OCI-LY7 (cell line): ENCODE results near the gene RAPGEF6. TPM values are rescaled to one million over a fixed set of nuclear protein-coding genes. Genes with fewer than 3 reads are reported as not detected.
A peak's percentile ranks its signal among the peaks of the same experiment; 100 is the strongest.

Experiments
- BruUV-seq: library from RNA; stranded (reverse); fragments of 400-500 nt; replicated peaks from 2 replicates; lab custom pipeline; 2021; lab: Mats Ljungman, UMichigan
- CTCF ChIA-PET: fragments of 300-600 bp; sonication (Branson Sonifier 250); formaldehyde crosslinking; loops from one replicate; lab custom pipeline; 2022; ENCODE audit warnings: antibody characterized with exemption; ENCODE audit not compliant: unreplicated experiment; lab: Charles Lee
- POLR2A ChIA-PET: fragments of 300-600 bp; sonication (Branson Sonifier 250); formaldehyde crosslinking; loops from one replicate; lab custom pipeline; 2022; ENCODE audit warnings: antibody characterized with exemption; lab: Charles Lee
- DNase-seq: peaks from one replicate; pipeline ENCODE4 v3.0.0-alpha.2; 2015; ENCODE audit warnings: low spot score
- H2AFZ ChIP-seq: fragments of 200-600 bp; sonication (generic), shearing (Covaris generic); 2 replicates; pipeline ENCODE4 v1.6.1; 2014; ENCODE audit warnings: mild to moderate bottlenecking, antibody characterized with exemption, low read length, moderate library complexity
- H3K27ac ChIP-seq: fragments of 200-600 bp; sonication (generic); 2 replicates; pipeline ENCODE4 v1.5.1; 2014; ENCODE audit warnings: mixed run types, low read depth, mild to moderate bottlenecking, moderate library complexity, low read length, inconsistent platforms; ENCODE audit not compliant: poor library complexity, severe bottlenecking
- H3K36me3 ChIP-seq: fragments of 200-600 bp; sonication (generic); 2 replicates; pipeline ENCODE4 v1.6.1; 2014; ENCODE audit warnings: mild to moderate bottlenecking, antibody characterized with exemption, low read length, moderate library complexity, mixed read lengths; ENCODE audit not compliant: insufficient read depth
- H3K4me1 ChIP-seq: fragments of 200-600 bp; sonication (generic); 2 replicates; pipeline ENCODE4 v1.5.1; 2014; ENCODE audit warnings: mild to moderate bottlenecking, low read length; ENCODE audit not compliant: insufficient read depth, poor library complexity, severe bottlenecking
- H3K4me2 ChIP-seq: fragments of 200-600 bp; sonication (generic); 2 replicates; pipeline ENCODE4 v1.6.1; 2014; ENCODE audit warnings: mild to moderate bottlenecking, low read length
- H3K4me3 ChIP-seq: fragments of 200-600 bp; sonication (generic); 2 replicates; pipeline ENCODE4 v1.5.1; 2014; ENCODE audit warnings: mild to moderate bottlenecking, low read depth, low read length; ENCODE audit not compliant: poor library complexity, severe bottlenecking
- H3K79me2 ChIP-seq: fragments of 200-600 bp; sonication (generic); 2 replicates; pipeline ENCODE4 v1.6.1; 2016; ENCODE audit warnings: low read depth, mild to moderate bottlenecking, low read length, moderate library complexity, mixed read lengths; ENCODE audit not compliant: insufficient read depth
- H3K9me2 ChIP-seq: fragments of 200-600 bp; sonication (generic); 2 replicates; pipeline ENCODE4 v1.6.1; 2016; ENCODE audit warnings: mild to moderate bottlenecking, low read length, mixed read lengths; ENCODE audit not compliant: insufficient read depth
- H3K9me3 ChIP-seq: fragments of 200-600 bp; sonication (generic); 2 replicates; pipeline ENCODE4 v1.6.1; 2014; ENCODE audit warnings: mild to moderate bottlenecking, mixed run types, low read length, mixed read lengths
- H4K20me1 ChIP-seq: fragments of 200-600 bp; sonication (generic); 2 replicates; pipeline ENCODE4 v1.6.1; 2014; ENCODE audit warnings: mild to moderate bottlenecking, antibody characterized with exemption, low read length, moderate library complexity, mixed read lengths; ENCODE audit not compliant: insufficient read depth
- EZH2phosphoT487 ChIP-seq: fragments of 200-600 bp; sonication (generic); IDR thresholded peaks from 2 replicates; pipeline ENCODE4 v1.6.1; 2018; ENCODE audit warnings: low read depth, borderline replicate concordance, mild to moderate bottlenecking, mixed run types, antibody characterized with exemption, low read length, moderate library complexity, mixed read lengths
- intact Hi-C: fragments of 100-400 bp; cut with micrococcal nuclease; formaldehyde crosslinking; loops from one replicate; pipeline ENCODE4 v1.10.0; 2022; ENCODE audit not compliant: unreplicated experiment
- total RNA-seq, 2 experiments: library from RNA; depleted of rRNA in 1 of 2; stranded (reverse); fragments of >200 nt in 1 of 2; shearing (Covaris generic) in 1 of 2; gene quantifications; 2 replicates each; pipeline ENCODE4 v1.2.3, GENCODE V29; 2014 to 2022
- TF ChIP-seq, protein P1 (sequence below): fragments of 200-600 bp; sonication (generic); conservative IDR thresholded peaks from 2 replicates; pipeline ENCODE4 v1.5.1; 2014; ENCODE audit warnings: mild to moderate bottlenecking, antibody characterized with exemption, low read length, moderate library complexity, mixed read lengths

Gene RAPGEF6
- total RNA-seq, 2 experiments from 2014 or later = 39.6 to 50.8 TPM

DNA sequence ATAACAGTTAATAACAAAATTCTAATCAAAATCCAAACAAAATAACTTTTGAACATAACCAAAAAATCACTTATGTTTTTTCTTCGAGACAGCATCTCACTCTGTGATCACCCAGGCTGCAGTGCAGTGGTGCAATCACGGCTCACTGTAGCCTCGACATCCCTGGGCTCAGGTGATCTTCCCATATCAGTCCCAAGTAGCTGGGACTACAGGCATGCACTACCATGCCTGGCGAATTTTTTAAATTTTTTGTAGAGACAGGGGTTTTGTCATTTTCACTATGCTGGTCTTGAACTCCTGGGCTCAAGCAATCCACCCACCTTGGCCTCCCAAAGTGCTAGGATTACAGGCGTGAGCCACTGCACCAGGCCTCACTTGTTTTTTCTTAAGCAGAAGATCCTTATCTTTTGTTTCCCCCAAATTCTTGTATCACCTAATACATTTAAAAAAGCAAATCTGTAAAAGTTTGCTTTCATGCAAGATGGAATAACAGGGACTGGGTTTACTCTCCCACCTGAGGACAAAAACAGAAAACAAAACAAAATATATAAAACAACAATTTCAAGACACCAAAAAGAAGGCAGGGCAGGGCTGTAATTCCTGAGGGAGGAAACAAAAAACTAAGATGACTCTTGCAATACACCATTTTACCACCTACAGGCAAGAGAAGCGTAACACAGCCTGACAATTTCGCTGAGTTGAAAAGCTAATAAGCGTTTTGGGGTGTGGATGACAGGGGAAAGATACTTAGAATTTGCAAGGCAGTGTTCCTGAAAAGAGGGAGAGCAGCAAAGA is 71.4 kb downstream of the RAPGEF6 start:
- H3K4me1 ChIP-seq = no peaks in the 10 kb centered on the region
- H4K20me1 ChIP-seq = peaks cover 8% of the 10 kb centered on the region; the same call in 1 of the 2 replicates
- DNase-seq = no peak
- POLR2A ChIA-PET = interaction anchor here (0.6 kb wide), 1 partner anchor 688 kb away, joined by 3 read pairs; no protein-coding TSS in a partner anchor
- BruUV-seq = no TSS peak
- intact Hi-C loops = no loop called here
- H3K36me3 ChIP-seq = peaks cover 46% of the 10 kb centered on the region
- no peak overlapping the region for H3K4me3 ChIP-seq
- H3K27ac ChIP-seq = no peak overlapping the region
- CTCF ChIA-PET = no interaction called here
- no peak overlapping the region for H2AFZ ChIP-seq
- no peaks in the 10 kb centered on the region for H3K9me2 ChIP-seq
- peaks cover 62% of the 10 kb centered on the region for H3K79me2 ChIP-seq
- H3K9me3 ChIP-seq = no peaks in the 10 kb centered on the region
- TF ChIP-seq, protein P1, sequence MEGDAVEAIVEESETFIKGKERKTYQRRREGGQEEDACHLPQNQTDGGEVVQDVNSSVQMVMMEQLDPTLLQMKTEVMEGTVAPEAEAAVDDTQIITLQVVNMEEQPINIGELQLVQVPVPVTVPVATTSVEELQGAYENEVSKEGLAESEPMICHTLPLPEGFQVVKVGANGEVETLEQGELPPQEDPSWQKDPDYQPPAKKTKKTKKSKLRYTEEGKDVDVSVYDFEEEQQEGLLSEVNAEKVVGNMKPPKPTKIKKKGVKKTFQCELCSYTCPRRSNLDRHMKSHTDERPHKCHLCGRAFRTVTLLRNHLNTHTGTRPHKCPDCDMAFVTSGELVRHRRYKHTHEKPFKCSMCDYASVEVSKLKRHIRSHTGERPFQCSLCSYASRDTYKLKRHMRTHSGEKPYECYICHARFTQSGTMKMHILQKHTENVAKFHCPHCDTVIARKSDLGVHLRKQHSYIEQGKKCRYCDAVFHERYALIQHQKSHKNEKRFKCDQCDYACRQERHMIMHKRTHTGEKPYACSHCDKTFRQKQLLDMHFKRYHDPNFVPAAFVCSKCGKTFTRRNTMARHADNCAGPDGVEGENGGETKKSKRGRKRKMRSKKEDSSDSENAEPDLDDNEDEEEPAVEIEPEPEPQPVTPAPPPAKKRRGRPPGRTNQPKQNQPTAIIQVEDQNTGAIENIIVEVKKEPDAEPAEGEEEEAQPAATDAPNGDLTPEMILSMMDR = 0 out of 2 replicates have a peak, but pooled peaks have one; percentile 21
- no peak for TF ChIP-seq EZH2phosphoT487
- no peak overlapping the region for H3K4me2 ChIP-seq

DNA sequence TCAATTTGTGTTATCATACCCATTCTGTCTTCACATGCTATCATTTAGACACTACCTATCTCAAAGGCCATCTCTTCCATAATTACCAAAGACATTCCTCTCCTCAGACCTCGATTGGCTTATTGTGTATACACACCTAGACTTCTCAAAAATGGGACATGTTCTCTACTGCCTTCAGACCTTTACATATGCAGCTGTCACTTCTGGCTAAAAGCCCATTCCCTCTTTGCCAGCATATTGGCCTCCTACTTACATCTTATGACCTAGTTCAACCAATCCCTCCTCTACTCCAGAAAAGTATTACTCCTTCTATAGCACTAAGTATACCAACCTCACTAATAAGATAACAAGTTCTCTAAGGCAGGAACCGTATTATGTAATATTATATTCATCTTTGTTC is 84.4 kb downstream of the RAPGEF6 start:
- no TSS peak for BruUV-seq
- CTCF ChIA-PET = no interaction called here
- H2AFZ ChIP-seq = no peak overlapping the region
- no peaks in the 10 kb centered on the region for H3K9me3 ChIP-seq
- intact Hi-C loops = no loop called here
- H3K4me3 ChIP-seq = no peak overlapping the region
- no peak overlapping the region for H3K27ac ChIP-seq
- POLR2A ChIA-PET = interaction anchor here (0.7 kb wide), 1 partner anchor 107 kb away, joined by 4 read pairs; no protein-coding TSS in a partner anchor
- no peaks in the 10 kb centered on the region for H4K20me1 ChIP-seq
- peaks cover 88% of the 10 kb centered on the region for H3K36me3 ChIP-seq
- peaks cover 9% of the 10 kb centered on the region for H3K4me1 ChIP-seq
- peaks cover 12% of the 10 kb centered on the region; the same call in 1 of the 2 replicates for H3K79me2 ChIP-seq
- TF ChIP-seq, protein P1 = no peak
- no peak for TF ChIP-seq EZH2phosphoT487
- H3K4me2 ChIP-seq = no peak overlapping the region
- no peaks in the 10 kb centered on the region for H3K9me2 ChIP-seq
- DNase-seq = no peak

DNA sequence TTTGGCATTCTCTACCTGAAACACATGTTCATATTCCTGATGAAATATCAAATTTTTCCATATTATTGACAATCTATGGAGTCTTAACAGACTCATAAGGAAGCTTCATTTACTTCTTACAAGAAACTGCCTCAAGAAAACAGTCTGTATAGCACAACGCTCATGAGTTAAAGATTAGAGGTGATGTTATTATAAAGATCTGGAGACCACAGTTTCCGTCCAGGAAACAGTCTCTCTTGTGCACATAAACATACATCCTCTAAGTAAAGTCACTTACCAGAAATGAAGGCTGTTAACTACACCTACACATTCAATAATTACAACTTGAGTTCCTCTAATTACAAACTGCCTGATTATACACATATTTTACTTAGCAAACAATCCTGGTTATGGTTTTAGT is 86.9 kb downstream of the RAPGEF6 start:
- ChIA-PET POLR2A (interaction anchor here (0.8 to 1.4 kb wide), 3 partner anchors 12 to 67 kb away, joined by 3 read pairs; no protein-coding TSS in a partner anchor), CTCF (no interaction called here)
- BruUV-seq = no TSS peak
- Histone ChIP-seq H3K9me3 (no peaks in the 10 kb centered on the region), H3K4me2 (no peak overlapping the region), H2AFZ (no peak overlapping the region), H3K79me2 (peaks cover 12% of the 10 kb centered on the region), H3K36me3 (peaks cover 81% of the 10 kb centered on the region), H3K4me1 (peaks cover 9% of the 10 kb centered on the region), H3K4me3 (no peak overlapping the region), H3K27ac (no peak overlapping the region), H4K20me1 (peaks cover 3% of the 10 kb centered on the region; the same call in 1 of the 2 replicates), H3K9me2 (no peaks in the 10 kb centered on the region)
- peak; percentile 21 for DNase-seq
- TF ChIP-seq EZH2phosphoT487 = no peak
- intact Hi-C loops = no loop called here
